H7 (cell line): Measurements from ENCODE around the gene KDM2A. TPM values are rescaled to one million over a fixed set of nuclear protein-coding genes. Genes with fewer than 3 reads are reported as not detected.

ENCODE experiments used
- DNase-seq: peaks from one replicate; pipeline ENCODE4 v3.0.0; 2012
- H3K27me3 ChIP-seq: 2 replicates; pipeline ENCODE4 v1.6.0; 2011; ENCODE audit warnings: mild to moderate bottlenecking, low read length; ENCODE audit not compliant: control insufficient read depth, insufficient read depth
- H3K36me3 ChIP-seq: replicated peaks from 2 replicates; pipeline ENCODE4 v1.5.1; 2011; ENCODE audit warnings: low read length; ENCODE audit not compliant: control insufficient read depth, insufficient read depth
- H3K4me3 ChIP-seq: 2 replicates; pipeline ENCODE4 v1.5.1; 2011; ENCODE audit warnings: low read depth, mild to moderate bottlenecking, control low read depth, low read length, moderate library complexity; ENCODE audit not compliant: insufficient read depth
- total RNA-seq: library from RNA; depleted of rRNA; stranded (reverse); fragments of >200 nt; shearing (Covaris generic); gene quantifications from 2 replicates; pipeline ENCODE4 v1.2.3, GENCODE V29; 2014

KDM2A gene
- total RNA-seq, 1 experiment from 2014 or later = 29.2 TPM

DNA sequence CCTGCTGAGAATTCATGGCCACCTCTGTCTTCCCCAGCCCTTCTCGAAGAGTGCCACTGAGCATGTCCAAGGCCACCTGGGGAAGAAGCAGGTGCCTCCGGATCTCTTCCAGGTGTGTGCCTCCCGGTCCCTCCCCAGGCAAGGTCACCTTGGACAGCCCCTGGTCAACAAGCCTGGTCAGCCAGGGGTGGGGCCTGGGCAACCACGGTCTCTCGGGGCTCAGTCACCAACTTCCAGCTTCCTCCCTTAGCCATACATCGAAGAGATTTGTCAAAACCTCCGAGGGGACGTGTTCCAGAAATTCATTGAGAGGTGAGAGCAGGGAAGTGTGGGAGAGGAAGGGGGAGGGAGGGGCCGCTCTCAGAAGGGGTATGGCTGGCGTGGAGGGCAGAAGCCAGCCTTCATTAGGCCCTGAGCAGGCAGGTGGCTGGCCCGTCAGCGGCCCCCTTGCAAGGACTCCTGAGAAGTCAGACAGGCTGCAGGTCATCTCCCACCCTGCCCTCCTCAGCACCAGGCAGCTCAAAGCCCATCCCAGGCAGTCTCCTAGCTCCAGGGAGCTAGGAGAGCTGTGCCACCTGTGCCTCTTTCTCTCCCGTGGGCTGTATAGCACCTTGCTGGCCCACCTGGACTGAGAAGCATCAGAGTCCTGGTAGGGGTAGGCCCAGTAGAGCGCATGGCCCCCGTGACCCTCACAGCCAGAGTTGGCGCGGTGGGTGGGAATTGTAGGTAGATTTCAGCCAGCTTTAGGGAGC, 160.7 kb downstream of the KDM2A start:
- no peak for DNase-seq
- no peaks in the 10 kb centered on the region for H3K27me3 ChIP-seq
- no peak overlapping the region for H3K4me3 ChIP-seq
- peaks cover 22% of the 10 kb centered on the region for H3K36me3 ChIP-seq

DNA sequence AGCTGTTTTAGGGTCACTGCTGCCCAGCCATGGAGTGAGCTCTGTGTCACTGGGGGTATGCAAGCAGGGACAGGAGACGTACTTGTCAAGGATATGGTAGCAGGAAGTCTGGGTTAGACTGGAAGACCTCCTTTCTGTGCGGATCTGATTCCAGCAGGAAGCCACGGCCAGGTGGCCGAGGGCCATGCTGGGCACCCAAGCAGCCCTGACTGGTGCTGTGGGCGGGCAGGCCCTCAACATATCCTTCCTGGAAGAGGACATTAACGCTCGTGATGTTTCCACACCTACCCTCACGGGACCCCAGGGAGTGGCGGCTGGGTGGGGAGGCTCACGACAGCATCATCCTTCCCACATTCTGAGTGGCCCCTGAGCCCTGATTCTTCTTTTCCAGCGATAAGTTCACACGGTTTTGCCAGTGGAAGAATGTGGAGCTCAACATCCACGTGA, 161.3 kb downstream of the KDM2A start:
- Histone ChIP-seq H3K4me3 (no peak overlapping the region), H3K36me3 (peaks cover 22% of the 10 kb centered on the region), H3K27me3 (no peaks in the 10 kb centered on the region)
- DNase-seq = no peak

DNA sequence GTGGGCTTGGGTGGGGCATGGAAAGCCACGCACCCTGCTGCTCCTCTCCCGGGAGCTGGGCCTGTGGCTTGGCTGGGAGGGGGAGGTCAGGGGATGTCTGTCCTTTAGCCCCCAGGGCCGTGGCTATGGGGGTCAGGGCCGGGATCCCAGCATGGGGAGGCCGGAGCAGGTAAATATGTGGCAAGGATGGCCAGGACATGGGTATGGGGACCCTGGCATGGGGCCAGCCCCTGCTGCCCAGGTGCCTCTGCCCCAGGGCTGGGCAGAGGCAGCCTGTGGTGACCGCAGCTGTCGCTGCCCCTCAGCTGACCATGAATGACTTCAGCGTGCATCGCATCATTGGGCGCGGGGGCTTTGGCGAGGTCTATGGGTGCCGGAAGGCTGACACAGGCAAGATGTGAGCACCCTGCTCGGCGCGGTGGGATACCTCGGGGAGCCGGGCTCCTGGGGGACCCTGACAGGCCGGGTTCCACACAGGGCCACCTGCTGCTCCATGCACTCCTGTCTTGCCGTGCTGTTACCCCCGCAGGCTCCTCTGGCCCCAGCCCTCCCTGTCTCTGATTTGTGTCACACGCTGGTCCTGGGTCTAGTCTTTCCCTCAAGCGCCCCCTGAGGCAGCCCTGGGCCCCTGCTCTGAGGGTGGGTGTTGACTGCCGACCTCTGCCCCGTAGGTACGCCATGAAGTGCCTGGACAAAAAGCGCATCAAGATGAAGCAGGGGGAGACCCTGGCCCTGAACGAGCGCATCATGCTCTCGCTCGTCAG, 161.9 kb downstream of the KDM2A start:
- no peaks in the 10 kb centered on the region for H3K27me3 ChIP-seq
- H3K36me3 ChIP-seq = peaks cover 22% of the 10 kb centered on the region
- no peak for DNase-seq
- H3K4me3 ChIP-seq = no peak overlapping the region

DNA sequence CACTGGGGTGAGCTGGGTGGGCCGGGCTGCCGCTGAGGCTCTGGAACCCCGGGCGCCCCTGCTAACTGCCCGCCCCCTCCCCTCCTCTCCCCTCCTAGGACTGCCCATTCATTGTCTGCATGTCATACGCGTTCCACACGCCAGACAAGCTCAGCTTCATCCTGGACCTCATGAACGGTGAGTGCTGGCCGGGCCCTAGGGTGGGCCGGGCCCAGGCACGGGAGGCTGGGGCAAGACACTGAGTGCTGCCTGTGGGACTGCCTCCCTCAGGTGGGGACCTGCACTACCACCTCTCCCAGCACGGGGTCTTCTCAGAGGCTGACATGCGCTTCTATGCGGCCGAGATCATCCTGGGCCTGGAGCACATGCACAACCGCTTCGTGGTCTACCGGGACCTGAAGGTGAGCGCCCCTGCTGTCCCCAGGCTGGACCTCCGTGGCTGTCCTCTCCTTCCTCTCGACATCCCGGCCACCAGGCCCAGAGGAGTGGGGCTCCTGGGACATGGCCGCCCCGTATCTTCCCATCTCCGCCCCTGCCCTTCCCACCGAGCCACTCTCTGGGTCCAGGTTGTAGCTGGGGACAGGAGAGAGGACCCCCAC, 162.6 kb downstream of the KDM2A start:
- Histone ChIP-seq H3K36me3 (peaks cover 22% of the 10 kb centered on the region), H3K4me3 (no peak overlapping the region), H3K27me3 (no peaks in the 10 kb centered on the region)
- no peak for DNase-seq

DNA sequence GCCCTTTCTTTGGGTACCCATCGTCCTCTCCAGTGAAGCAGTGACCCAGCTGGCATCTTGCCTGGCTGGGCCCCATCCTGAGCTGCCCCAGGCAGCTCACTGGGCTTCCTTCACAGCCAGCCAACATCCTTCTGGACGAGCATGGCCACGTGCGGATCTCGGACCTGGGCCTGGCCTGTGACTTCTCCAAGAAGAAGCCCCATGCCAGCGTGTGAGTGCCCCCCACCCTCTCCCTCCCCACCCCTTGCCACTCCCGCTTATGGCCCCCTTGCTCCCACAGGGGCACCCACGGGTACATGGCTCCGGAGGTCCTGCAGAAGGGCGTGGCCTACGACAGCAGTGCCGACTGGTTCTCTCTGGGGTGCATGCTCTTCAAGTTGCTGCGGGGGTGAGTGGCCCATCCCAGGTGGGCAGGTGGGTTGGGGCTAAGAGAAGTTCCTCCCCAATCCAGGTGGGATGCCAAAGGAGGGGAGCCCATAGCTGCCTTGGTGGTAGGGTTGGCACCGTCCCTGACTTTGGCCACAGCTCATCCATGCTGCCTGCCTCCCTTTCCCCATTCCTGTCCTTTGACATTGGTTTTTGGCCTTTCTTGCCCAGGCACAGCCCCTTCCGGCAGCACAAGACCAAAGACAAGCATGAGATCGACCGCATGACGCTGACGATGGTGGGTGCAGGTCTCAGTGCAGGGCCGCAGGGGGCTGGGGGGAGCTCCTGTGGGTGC, 163.3 kb downstream of the KDM2A start:
- no peaks in the 10 kb centered on the region for H3K27me3 ChIP-seq
- H3K4me3 ChIP-seq = no peak overlapping the region
- DNase-seq = no peak
- peaks cover 22% of the 10 kb centered on the region for H3K36me3 ChIP-seq

DNA sequence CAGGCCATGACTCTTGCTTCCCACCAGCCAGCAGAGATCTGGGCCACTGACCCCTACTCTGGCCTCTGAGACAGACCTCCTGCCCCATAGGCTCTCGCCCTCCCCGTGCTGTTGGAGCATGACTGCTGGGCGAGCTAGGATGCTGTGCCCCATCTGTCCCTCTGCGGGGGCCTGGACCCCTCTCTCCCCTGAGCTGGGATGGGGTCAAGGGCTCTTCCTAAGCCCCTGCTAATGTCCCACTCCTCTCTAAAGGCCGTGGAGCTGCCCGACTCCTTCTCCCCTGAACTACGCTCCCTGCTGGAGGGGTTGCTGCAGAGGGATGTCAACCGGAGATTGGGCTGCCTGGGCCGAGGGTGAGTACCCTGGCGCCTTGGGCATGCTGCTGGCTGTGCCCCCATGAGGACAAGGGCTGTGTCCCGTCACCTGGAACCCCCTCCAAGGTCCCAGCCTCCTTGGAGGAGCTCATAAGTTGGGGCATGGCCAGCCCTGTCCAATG, 163.9 kb downstream of the KDM2A start:
- no peak overlapping the region for H3K4me3 ChIP-seq
- no peaks in the 10 kb centered on the region for H3K27me3 ChIP-seq
- H3K36me3 ChIP-seq = peaks cover 22% of the 10 kb centered on the region
- DNase-seq = no peak

DNA sequence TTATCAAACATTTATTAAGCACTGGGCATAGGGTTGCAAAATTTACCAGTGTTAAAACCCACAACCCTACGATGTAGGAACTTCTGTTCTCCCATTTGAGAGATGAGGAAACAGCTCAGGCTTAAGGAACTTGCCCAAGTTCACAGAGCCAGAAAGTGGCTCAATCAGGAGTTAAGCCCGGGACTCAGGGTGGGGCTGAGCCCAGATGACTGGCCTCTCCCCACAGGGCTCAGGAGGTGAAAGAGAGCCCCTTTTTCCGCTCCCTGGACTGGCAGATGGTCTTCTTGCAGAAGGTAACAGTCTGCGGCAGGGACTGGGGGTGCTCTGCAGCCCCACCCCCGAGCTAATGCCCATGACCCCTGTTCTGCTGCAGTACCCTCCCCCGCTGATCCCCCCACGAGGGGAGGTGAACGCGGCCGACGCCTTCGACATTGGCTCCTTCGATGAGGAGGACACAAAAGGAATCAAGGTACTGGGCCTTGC, 164.5 kb downstream of the KDM2A start:
- Histone ChIP-seq H3K4me3 (no peak overlapping the region), H3K27me3 (no peaks in the 10 kb centered on the region), H3K36me3 (peaks cover 22% of the 10 kb centered on the region)
- no peak for DNase-seq

DNA sequence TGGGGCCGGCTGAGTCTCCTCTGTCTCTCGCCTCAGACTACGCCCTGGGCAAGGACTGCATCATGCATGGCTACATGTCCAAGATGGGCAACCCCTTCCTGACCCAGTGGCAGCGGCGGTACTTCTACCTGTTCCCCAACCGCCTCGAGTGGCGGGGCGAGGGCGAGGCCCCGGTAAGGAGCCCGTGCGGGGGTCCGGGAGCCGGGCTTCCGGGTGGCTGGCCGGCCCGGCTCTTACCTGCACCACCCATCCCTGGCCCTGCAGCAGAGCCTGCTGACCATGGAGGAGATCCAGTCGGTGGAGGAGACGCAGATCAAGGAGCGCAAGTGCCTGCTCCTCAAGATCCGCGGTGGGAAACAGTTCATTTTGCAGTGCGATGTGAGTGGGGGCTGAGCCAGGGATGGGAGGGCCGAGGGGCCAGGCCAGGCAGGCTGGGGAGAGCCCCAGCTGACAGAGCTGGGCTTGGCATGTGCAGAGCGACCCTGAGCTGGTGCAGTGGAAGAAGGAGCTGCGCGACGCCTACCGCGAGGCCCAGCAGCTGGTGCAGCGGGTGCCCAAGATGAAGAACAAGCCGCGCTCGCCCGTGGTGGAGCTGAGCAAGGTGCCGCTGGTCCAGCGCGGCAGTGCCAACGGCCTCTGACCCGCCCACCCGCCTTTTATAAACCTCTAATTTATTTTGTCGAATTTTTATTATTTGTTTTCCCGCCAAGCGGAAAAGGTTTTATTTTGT, 165.9 kb downstream of the KDM2A start:
- Histone ChIP-seq H3K27me3 (no peaks in the 10 kb centered on the region), H3K36me3 (peaks cover 19% of the 10 kb centered on the region), H3K4me3 (no peak overlapping the region)
- no peak for DNase-seq

DNA sequence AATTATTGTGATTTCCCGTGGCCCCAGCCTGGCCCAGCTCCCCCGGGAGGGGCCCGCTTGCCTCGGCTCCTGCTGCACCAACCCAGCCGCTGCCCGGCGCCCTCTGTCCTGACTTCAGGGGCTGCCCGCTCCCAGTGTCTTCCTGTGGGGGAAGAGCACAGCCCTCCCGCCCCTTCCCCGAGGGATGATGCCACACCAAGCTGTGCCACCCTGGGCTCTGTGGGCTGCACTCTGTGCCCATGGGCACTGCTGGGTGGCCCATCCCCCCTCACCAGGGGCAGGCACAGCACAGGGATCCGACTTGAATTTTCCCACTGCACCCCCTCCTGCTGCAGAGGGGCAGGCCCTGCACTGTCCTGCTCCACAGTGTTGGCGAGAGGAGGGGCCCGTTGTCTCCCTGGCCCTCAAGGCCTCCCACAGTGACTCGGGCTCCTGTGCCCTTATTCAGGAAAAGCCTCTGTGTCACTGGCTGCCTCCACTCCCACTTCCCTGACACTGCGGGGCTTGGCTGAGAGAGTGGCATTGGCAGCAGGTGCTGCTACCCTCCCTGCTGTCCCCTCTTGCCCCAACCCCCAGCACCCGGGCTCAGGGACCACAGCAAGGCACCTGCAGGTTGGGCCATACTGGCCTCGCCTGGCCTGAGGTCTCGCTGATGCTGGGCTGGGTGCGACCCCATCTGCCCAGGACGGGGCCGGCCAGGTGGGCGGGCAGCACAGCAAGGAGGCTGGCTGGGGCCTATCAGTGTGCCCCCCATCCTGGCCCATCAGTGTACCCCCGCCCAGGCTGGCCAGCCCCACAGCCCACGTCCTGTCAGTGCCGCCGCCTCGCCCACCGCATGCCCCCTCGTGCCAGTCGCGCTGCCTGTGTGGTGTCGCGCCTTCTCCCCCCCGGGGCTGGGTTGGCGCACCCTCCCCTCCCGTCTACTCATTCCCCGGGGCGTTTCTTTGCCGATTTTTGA, 166.8 kb downstream of the KDM2A start:
- H3K4me3 ChIP-seq = no peak overlapping the region
- H3K36me3 ChIP-seq = peaks cover 21% of the 10 kb centered on the region
- H3K27me3 ChIP-seq = no peaks in the 10 kb centered on the region
- peak; percentile 64 for DNase-seq

DNA sequence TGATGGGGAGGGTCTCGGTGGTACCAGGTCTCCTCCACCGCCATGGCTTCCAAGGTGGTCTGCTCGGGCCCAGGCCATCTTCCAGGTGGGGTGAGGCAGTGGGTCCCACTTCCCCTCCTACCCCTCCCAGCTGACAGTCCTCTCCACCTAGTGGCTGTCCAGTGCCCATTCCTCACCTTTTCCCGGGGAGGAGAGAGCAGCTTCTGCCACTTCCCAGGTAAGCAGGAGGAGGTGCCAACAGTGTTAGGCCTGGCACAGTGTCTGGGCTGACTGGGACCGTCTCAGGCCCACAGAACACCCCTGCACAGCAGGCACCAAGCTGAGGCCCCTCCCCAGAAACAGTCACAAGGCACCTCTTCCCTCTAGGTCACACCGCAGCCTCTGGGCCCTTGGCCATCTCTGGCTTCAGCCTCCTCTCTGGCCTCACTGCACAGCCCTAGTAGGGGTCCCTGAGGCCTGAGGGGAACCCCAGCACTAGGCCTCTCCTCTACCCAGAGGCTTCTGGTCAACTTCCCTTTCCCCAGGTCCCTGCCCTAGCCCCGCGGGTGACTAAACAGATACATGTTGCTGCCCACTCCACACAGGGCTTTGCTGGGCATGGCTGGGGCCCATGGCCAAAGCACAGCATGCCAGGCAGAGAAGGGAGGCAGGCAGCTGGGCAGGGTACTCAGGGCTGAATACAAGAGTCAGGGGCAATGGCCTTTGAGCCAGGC, 167.7 kb downstream of the KDM2A start:
- Histone ChIP-seq H3K4me3 (no peak overlapping the region), H3K36me3 (peaks cover 17% of the 10 kb centered on the region), H3K27me3 (no peaks in the 10 kb centered on the region)
- peak; percentile 83 for DNase-seq

DNA sequence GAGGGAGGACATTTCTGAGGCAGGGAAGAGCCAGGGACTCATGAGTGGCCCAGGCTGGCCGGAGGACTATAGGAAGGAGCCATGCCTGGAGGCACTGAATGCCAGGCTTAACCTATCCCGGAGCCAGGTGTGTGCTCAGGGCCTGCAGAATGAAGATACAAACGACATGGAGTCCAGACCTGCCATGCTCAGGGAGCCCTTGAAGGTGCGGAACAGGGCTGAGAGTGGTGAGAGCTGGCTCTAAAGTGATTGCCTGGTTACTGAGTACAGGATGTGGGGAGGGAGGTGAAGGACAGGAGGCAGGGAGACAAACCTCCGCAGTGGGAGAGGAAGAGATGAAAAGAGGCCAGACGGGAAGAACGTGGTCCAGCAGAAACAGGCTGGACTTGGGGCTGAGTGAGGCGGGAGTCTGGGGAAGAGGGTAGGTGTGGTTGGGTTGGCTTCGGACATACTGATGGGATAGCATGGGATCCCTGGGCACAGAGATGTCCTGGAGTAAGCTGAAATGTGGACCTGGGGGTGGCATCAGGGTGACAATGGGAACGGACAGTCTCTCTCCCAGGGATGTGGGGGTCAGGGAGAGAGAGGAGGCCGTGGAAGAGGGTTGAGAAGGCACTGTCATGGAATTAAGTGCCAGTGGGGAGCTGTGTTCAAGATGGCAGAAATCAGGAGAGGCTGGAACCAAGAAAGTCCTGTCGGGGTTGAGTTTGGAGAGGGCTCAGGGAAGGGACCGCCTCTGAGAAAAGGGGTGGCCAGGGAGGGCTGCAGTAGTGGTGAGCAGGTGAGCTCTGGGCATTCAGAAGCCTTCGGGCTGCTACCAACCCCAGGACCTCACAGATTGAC, 168.5 kb downstream of the KDM2A start:
- H3K36me3 ChIP-seq = peaks cover 15% of the 10 kb centered on the region
- H3K4me3 ChIP-seq = peak overlapping the region; percentile 82; the same call in 1 of the 2 replicates
- H3K27me3 ChIP-seq = no peaks in the 10 kb centered on the region
- DNase-seq = no peak

DNA sequence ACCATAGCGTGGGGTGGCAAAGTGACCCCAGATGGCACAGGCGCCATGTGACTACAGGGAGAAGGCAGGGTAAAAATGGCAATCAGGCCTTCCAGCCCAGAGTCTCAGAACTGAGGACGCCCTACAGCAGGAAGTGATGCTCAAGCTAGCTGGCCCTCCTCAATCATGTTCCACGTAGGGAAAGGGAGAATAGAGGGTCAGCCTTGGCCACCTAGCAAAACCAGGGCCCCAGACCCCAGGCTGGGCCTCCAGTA, 169.1 kb downstream of the KDM2A start:
- H3K36me3 ChIP-seq = peaks cover 11% of the 10 kb centered on the region
- peak overlapping the region; percentile 82 for H3K4me3 ChIP-seq

More for the DNA sequence above, 169.1 kb downstream of the KDM2A start:
- no peaks in the 10 kb centered on the region for H3K27me3 ChIP-seq
- no peak for DNase-seq
